Glomerular endothelial cell (primary cell): Measurements from ENCODE around the gene NCKAP5. TPM values are rescaled to one million over a fixed set of nuclear protein-coding genes. Genes with fewer than 3 reads are reported as not detected.

Experiments
- DNase-seq: peaks from one replicate; pipeline ENCODE4 v3.0.0-alpha.2; 2011; ENCODE audit warnings: low read depth, low spot score; ENCODE audit errors: extremely low read depth
- total RNA-seq: library from RNA; depleted of rRNA; stranded (reverse); fragments of >200 nt; gene quantifications from 2 replicates; pipeline ENCODE4 v1.2.3, GENCODE V29; 2015

The NCKAP5 gene
- total RNA-seq, 1 donor from 2014 or later: 6.8 TPM

DNA sequence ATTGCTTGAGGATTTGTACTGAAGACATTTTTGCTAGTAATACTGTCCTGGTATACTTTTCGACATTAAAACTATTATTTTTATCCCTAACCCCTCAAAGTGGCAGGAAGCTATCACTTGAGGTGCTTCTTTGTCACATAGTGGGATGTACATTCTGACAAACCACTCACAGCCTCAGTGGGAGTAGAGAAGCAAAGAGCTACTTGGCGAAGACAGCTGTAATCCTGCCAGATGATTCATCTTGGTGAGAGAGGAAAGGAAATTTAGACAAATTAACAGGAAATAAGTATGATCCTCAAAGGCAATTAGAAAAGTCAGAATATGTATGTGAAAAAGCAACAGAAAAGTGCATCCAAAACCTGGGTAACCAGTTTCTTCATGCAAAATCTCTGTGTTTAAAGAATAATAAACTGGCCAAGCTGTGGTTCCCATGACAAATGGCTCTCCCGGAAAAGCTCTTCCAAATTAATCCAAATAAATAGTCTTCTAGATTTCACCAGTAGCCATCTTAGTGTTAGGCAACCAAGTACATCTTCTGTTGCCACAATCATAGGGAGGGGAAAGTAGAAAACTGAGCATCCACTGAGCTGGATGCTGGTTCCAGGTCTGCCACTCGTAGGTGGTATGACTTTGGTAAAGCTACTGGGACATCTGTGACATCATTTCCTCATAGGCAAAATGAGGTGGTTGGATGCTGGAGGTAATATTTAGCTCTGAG, 590.3 kb downstream of the NCKAP5 start:
- no peak for DNase-seq

DNA sequence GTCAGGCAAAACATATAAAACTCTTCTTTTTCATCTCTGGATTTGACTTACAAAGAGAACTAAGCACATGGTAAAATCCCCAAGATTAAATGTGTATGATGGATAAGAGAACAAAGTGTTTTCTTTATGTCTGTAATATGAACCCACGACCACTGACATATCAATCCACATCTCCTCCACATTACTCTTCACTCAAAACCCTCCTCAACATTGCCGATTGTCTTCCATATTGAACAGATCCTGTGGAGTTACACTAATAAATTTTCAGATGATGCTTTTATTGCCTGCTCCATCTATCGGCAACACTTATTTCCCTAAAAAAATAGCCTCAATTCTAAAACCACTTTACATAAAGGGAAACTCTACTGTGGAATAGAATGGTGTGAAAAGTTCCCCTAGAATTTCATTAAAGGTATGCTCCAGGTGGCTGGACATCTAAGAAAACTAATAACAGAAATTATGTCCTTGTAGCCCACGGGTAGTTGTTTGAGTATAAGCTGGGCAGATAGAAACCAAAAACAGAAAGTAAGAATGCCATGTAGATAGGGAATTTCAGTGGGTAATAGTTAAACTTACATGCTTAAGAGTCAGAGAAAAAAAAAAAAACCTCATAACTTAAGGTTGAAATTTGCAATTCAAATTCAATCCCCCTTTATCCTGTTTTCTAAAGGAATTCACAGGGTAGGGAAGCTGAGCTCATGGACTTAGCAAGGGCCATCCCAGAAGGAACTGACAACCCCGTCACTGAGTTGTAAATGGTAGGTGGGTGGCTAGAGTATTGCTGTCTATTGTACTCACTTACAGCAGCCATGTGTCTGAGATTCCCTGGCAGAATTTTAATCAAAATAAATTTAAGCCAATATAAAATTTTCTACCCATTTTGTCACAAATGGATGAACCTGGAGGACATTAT, 592.8 kb downstream of the NCKAP5 start:
- no peak for DNase-seq

DNA sequence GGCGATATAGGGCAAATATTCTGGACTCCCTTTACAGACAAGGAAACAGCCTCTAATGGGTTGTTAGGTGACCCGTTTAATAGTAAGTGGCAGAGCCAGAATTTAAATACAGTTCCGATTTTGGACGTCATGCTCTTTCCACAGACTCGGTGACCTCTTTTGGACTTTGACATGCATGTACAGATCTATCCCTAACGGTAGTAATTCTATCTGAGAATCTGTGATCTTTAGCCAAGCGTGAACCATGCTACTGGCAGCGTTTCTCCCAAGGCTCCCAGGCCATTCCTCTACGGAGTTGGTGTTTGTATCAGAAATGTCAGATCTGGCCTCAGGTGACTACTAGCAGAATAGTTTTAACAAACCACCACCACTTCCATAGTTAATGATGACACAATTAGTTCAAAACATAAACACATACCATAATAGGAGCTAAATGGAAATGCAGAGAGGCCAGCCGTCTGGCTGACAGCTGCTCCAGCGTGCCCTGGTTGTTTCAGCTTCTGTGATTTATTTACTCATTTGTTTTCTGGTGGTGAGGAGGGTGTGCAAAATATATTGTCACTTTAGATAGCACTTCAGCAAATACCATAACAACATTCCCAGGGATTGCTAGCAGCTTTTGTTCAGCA, 593.7 kb downstream of the NCKAP5 start:
- DNase-seq: no peak

DNA sequence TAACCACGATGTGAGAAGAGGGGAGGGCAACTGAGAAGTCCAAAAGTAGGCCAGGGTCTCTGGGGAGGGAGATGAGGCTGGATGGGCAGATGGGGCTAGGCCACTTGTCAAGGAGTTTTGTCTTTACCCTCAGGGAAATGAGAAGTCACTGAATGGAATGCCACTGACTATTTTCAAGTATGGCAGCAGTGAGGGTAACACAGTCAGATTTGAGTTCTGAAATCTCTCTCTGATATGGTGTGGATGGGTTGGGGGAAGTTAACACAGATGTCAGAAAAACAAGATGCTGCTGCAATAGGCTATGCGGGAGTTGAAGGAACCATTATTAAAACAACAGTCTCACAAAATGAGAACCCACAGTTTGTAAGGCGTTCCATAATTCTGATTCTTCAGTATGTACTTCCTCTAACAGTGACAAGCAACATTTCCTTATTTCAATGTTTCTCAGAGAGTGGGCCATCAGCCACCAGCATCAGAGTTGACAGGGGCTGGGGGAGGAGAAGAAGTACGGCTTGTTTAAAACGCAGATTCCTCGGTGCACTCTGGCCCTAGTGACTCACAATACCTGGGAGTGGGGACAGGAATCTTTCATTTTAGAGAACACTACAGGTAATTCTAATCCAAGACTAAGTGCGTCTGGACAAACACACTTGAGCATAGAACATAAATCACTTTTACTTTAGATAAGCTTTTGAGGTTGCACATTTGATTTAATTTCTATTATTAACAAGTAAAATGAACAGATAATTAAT, 596.8 kb downstream of the NCKAP5 start:
- DNase-seq: no peak

DNA sequence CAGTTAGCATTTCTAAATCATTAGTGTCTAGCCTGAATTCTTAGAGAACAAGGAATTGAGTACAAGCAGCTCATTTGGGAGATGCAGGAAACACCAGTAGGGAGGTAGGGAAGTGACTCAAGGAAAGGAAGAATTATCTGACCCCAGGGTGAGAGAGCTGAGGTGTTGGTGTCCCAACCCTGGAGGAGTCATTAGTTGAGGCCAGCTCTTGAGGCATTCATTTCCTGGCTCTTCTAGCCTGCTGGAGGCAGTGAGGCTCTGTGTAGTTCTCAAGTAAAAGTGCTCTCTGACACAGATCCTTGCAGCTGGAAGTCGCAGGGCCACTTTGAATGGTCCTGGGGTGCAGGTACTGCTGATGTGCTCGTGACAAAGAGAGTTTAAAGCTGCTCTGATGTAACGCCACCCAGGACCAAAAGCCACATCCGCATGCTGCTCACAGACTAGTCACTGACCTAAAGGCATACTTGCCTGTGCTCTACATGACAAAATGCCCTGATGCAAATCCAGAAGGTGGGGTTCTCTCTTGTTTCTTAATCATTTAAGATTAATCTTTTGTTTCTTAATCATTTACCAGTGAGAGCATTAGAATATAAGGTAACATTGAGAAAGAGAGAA, 598.8 kb downstream of the NCKAP5 start:
- no peak for DNase-seq

DNA sequence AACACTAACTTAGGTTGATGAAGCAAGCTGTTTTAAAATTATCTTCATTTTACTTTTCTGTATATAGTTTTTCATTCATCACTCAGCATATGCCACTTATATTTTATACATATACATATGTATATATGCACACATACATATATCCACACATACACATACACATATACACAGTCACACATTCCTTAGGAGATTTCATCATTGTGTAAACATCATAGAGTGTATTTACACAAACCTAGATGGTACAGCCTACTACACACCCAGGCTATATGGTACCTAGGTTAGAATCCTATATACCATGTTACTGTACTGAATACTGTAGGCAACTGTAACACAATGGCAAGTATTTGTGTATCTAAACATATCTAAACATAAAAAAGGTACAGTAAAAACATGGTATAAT, 602.8 kb downstream of the NCKAP5 start:
- no peak for DNase-seq

DNA sequence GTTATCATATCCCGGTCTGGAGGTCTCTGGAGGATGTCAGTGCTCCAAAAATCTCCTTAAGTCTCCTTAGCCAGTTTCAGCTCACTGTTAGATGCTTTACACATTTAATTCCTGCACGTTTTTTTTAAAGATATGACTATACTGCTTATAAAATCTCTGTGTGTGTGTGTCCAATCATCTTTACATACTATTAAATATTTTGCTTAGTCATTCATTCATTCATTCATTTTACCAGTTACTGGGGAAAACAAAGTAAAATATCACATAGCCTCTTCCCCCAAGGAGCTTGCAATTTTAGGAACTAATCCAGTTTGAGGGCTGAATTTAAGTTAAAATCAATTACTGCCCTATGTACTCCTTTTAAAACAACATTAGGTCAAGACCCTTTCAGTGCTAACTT, 605.1 kb downstream of the NCKAP5 start:
- no peak for DNase-seq

DNA sequence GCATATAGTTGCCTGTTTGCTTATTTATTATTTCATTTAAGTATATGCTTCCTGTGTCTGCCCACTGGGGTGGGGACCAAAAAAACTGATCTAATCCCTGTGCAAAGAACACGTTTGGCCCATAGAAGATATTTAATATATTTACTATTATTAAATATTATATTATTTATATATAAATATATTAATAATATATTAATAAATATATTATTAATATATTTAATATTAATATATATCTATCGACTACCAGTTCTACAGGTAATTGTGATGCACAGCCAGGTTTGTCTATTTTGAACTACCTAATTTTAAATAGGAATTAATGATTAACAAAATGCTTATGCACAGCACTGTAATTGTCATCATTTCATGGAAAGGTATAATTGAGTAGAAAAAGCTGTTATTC, 609.4 kb downstream of the NCKAP5 start:
- no peak for DNase-seq

DNA sequence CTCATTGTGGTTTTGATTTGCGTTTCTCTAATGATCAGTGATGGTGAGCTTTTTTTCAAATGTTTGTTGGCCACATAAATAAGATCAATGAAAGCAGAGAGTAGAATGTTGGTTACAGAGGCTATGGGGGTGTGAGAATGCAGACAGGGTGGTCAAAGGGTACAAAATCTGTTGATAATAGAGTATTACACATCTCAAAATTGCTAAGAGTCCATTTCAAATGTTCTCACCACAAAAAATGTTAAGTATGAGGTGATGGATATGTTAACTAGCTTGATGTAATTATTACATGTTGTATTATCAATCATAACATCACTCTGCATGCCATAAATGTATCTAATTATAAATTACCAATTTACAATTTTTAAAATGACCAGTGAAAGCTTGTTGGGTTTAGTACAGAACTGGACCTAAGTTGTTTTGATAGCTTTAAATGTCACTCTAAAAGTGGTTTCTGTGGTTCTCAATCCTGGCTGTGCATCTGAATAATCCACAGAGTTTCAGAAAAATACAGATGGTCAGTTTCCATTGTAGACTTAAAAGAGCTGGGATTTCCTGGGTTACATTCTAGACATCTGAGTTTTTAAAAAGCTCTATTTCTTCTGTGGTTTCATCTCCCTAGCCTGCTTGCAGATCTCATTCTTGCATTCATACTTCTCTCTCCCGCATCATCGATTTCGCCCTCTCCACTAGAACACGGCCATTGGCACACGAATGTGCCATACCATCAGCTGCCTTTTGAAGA, 612.2 kb downstream of the NCKAP5 start:
- no peak for DNase-seq

DNA sequence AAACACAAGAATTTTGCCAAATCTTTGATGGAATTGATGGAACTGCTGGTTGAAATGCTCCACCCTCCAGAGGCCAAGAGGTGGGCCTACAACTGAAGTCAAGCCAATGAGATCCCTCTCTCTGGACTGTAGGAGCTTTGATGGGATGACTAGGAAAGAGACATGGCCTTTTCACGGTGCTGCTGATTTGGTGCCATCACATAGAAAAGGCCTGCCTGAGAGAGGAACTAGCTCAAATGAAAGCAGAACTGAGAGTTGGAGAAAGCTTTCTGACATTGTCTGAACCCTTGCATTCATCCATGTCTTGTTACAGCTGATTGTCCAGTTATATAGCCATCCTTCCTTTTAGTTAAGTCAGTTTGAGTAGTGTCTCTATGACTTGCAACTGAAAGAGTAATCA, 614.5 kb downstream of the NCKAP5 start:
- DNase-seq: no peak

DNA sequence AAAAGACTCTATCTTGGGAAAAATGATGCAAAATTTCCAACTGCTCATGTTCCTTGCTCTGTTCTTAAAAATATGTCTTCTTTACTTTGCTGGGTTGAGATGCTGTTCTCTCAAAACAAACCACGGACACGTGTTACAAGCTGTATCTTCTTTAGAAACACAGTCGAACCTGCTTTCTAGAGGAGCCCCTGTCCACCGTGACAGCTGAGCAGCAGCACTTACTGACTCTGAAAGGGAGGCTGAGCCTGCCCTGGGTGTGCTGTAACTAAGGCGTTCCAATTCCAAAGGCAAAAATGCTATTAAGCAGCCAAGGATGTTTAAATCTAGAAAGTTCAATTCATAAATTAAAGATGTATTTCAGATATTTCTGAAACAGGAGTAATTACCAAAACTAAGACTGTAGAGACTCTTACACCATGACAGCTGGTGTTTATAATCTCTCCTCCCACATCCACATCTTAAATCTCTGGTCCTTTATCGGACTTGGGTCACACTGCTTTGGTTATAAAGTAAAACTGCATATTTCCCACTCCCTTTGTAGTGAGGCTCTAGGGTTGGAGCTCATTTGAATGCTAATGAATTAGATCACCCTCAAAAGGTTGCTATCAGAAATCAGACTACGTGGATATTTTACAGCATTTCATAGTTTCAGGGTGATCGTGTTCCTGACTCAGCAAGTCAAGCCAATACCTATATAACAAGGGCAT, 617.1 kb downstream of the NCKAP5 start:
- no peak for DNase-seq

DNA sequence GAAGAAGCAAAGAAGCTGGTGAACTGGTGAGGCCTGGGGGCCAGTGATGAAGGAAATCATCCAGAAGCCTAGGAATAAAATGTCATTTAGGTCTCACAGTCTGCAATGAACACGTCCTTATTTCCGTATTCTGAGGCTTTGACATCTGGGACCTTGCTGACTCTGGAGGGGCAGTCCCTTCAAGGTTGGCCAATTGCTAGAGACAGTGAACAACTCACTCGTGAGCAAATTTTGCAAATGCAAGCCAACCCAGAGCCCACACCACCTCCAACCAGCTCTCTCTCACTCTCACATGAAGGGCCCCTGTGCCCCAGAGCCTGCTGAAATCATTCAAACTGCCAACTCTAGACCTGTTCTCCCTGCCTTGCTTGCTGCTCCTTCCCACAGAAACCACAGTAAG, 619.2 kb downstream of the NCKAP5 start:
- DNase-seq: no peak

DNA sequence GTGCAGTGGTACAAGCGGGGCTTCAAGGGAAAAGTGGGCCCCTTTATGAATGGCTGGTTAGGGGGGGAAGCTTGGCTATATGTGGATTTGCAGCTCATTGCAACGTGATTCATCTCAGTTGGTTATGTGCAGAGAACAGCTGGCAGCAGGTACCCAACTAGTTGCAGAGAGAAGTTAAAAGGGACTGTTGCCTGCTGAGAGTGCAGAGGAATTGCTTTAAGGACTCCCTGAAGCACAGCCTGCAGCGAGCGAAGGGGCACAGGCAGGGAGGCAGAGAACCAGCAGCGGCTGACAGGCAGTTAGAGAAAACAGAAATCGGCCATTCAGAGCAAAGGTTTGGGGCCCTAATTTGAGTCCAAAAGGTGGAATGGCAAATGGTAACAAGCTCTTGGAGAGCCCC, 620.1 kb downstream of the NCKAP5 start:
- no peak for DNase-seq

DNA sequence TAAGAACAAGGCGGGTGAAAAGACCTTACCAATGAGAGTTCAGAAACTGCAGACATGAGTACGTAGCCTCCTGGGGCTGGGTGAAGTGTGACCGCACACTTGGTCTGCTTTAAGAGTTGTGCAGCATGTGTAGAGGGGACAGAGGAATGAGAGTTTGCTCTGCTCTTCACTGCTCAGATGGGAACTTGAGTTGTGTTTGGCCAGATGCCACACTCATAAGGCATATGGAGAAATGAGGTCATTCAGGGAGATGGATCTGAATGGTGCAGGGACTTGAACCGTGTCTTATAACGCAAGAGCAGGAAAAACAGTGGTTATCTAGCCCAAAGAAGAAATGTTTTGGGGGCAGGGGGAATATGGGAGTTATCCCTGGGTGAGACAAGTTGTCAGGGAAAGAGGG, 624.4 kb downstream of the NCKAP5 start:
- DNase-seq: no peak

DNA sequence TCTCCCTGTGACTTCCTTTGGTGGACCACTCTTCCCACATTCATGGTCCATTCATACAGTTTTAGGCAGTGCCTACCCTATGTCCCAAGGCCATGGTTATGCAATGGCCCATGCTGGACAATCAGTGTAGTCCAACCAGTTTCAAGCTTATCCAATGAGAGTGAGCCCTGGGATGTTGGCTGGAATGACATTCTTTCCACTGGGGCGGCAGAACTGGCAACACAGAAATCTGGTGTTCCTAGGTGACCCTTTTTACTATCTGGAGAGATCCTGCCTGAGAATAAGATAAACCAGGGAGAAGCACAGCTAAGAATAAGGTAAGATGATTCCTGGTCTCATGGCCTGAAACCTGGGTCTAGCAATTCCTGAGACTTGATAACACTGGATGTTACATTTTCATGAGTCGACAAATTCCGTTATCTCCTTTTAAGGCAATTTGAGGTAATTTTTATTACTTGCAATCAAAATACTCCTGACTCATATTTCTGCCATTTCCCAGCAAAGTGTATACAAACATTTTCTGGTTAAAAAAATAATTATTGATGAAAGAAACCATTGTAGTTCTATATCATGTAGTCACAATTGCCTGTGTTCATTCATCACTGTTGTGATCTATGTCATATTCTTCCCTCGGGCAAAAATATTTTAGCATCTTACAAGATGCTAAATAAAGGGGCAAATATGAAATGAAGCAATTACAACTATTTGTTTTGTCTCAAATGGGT, 626.8 kb downstream of the NCKAP5 start:
- DNase-seq: no peak

DNA sequence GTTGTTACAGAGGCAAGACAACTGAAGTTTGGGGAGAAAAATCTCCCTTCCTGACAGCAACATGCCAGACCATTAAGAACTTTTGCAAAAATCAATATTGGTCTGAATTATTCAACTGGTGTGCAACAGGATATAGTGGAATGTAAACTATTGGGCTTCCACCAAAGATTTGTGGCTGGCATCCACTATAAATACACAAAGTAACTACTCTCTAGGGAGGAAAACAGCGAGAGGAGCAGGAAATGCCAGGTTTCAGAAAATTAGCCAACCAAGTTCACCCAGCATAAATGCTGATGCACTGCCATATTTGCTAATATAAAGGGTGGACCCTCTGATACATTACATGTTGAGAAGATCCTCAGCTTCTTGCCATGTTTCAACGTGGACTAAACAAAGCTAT, 630.6 kb downstream of the NCKAP5 start:
- DNase-seq: no peak

DNA sequence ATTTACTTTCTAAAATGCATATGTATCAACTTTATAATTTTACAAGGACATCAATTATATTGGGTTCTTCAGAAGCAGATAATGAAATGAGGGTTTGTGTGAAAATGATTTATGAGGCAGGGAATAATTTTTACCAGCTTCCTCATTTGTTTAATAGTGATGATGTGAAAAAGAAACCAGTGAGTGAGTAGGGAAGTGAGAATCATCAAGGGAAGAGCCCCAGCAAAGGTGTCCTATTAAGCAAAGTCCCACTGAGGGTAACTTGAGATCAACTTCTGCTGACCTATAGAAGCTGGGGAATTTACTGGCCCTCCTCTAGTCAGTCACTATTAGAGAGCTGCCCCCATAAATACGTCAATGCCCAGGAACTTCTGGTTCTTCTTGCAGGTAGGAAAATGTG, 631.5 kb downstream of the NCKAP5 start:
- DNase-seq: no peak

DNA sequence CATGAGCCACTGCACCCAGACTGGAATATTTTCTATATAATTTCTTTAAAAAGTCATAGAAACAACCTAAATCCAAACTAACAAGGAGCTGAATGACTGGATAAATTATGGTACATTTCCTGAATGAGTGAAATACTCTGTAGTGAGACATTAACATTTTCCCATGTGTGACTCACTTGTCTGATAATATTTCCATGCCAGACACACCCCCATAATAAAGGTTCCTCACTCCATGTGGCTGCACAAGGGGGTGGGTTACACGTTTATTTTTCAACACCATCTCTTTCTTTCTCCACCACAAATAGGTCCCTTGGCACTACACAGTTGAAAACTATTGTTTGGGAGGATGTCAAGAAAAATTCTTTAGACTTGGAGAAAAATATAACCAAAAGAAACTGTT, 632.0 kb downstream of the NCKAP5 start:
- DNase-seq: no peak

DNA sequence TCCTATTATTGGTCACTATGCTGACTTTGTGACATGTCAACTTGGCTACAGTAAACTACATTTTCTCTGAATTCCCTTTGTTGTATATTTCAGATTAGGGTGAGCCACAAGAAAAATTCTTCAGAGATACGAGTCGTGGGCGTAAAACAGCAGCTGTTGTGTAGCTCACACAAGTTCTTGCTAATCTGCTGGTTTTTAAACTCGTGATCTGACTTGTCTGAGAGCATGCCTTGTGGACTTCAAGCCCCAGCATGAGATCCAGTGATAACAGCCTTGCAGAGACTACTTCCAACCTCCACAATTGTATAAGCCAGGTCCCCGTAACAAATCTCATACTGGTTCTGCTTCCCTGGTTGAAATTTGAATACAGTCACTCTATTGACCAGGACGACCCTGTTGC, 638.5 kb downstream of the NCKAP5 start:
- DNase-seq: no peak
